HEK293T (cell line): ENCODE data around the gene PPP1R9B.

Source experiments
- CTCF ChIA-PET: fragments of 350-600 bp; formaldehyde crosslinking; extraction: SDS; loops from one replicate; lab custom pipeline; 2021; ENCODE audit warnings: antibody characterized with exemption, inconsistent platforms; lab: Yijun Ruan, JAX
- POLR2A ChIA-PET: fragments of 350-600 bp; formaldehyde crosslinking; extraction: SDS; loops from one replicate; lab custom pipeline; 2020; ENCODE audit warnings: antibody characterized with exemption, inconsistent platforms; lab: Yijun Ruan, JAX
- DNase-seq: peaks from one replicate; pipeline ENCODE4 v3.0.0; 2012; ENCODE audit warnings: mixed read lengths; ENCODE audit errors: extremely low spot score
- ARNT ChIP-seq: fragments of 450-650 bp; IDR thresholded peaks from 2 replicates; pipeline ENCODE4 v1.6.1; 2017; ENCODE audit warnings: mild to moderate bottlenecking
- BHLHE40 ChIP-seq: fragments of 450-650 bp; IDR thresholded peaks from 2 replicates; pipeline ENCODE4 v1.6.1; 2016; ENCODE audit warnings: mild to moderate bottlenecking, moderate library complexity, borderline replicate concordance
- CTBP1 ChIP-seq: fragments of 450-650 bp; IDR thresholded peaks from 2 replicates; pipeline ENCODE4 v1.6.1; 2016; ENCODE audit warnings: borderline replicate concordance
- ELF4 ChIP-seq: fragments of 450-650 bp; IDR thresholded peaks from 2 replicates; pipeline ENCODE4 v1.6.1; 2017; ENCODE audit warnings: antibody characterized with exemption
- FOXA1 ChIP-seq: fragments of 450-650 bp; IDR thresholded peaks from 2 replicates; pipeline ENCODE4 v1.6.1; 2016; ENCODE audit warnings: mild to moderate bottlenecking
- FOXK2 ChIP-seq: fragments of 450-650 bp; IDR thresholded peaks from 2 replicates; pipeline ENCODE4 v1.6.1; 2016; ENCODE audit warnings: mild to moderate bottlenecking
- FOXM1 ChIP-seq: fragments of 450-650 bp; IDR thresholded peaks from 2 replicates; pipeline ENCODE4 v1.6.1; 2017; ENCODE audit warnings: mild to moderate bottlenecking, borderline replicate concordance
- HDGF ChIP-seq: fragments of 450-650 bp; IDR thresholded peaks from 2 replicates; pipeline ENCODE4 v1.6.1; 2017; ENCODE audit warnings: antibody characterized with exemption, borderline replicate concordance
- L3MBTL2 ChIP-seq: fragments of 450-650 bp; conservative IDR thresholded peaks from 2 replicates; pipeline ENCODE4 v1.6.1; 2016; ENCODE audit warnings: mild to moderate bottlenecking
- LEF1 ChIP-seq: fragments of 450-650 bp; IDR thresholded peaks from 2 replicates; pipeline ENCODE4 v1.6.1; 2017; ENCODE audit warnings: mild to moderate bottlenecking, borderline replicate concordance
- NFRKB ChIP-seq: fragments of 450-650 bp; IDR thresholded peaks from 2 replicates; pipeline ENCODE4 v1.6.1; 2016; ENCODE audit warnings: mild to moderate bottlenecking, moderate library complexity
- PKNOX1 ChIP-seq: fragments of 450-650 bp; IDR thresholded peaks from 2 replicates; pipeline ENCODE4 v1.6.1; 2016
- SP1 ChIP-seq: fragments of 450-650 bp; IDR thresholded peaks from 2 replicates; pipeline ENCODE4 v1.6.1; 2017
- SUZ12 ChIP-seq: fragments of 450-650 bp; IDR thresholded peaks from 2 replicates; pipeline ENCODE4 v1.6.1; 2016; ENCODE audit warnings: mild to moderate bottlenecking
- TARDBP ChIP-seq: fragments of 450-650 bp; IDR thresholded peaks from 2 replicates; pipeline ENCODE4 v1.6.1; 2016
- ZNF384 ChIP-seq: fragments of 450-650 bp; IDR thresholded peaks from 2 replicates; pipeline ENCODE4 v1.6.1; 2016

PPP1R9B gene

DNA sequence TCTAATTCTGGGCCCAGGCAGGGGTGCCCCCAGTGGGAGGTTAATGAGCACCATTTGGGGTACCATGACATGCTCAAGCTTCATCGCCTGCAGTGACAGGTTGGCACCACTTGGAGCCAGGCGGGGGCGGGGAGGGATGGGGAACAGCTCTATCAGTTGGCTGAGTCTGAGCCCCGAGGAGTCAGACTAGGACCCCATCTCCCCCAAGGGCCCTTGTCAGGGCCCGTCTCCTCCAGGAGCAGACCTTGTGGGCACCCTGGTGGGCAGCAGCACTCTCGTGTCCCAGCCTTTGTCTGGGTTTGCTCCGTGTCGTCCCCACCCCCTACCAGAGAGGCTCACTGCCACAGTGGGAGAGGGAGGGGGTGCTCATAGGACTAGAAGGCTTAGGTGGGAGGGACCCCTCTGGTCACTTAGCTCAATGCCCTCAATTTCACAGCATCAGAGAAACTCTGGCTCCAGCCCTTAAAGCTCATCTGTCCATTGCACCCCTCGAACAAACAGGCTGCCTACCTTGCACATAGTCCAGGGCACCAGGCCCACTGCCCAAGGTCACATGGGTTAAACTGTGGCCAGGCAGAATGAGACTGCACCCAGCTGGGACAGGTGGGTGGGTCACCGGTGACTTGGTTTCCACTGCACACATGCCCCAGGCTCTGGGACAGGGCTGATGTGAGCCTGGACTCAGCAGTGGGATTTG is 4.1 kb downstream of the PPP1R9B start:
- ChIA-PET POLR2A (no interaction called here), CTCF (interaction anchor here (1.3 to 2.1 kb wide), 3 partner anchors 9 to 15 kb away, joined by 3 to 12 read pairs (median 4); no protein-coding TSS in a partner anchor)
- TF ChIP-seq PKNOX1 (no peak), ZNF384 (no peak), BHLHE40 (no peak), FOXM1 (no peak)

DNA sequence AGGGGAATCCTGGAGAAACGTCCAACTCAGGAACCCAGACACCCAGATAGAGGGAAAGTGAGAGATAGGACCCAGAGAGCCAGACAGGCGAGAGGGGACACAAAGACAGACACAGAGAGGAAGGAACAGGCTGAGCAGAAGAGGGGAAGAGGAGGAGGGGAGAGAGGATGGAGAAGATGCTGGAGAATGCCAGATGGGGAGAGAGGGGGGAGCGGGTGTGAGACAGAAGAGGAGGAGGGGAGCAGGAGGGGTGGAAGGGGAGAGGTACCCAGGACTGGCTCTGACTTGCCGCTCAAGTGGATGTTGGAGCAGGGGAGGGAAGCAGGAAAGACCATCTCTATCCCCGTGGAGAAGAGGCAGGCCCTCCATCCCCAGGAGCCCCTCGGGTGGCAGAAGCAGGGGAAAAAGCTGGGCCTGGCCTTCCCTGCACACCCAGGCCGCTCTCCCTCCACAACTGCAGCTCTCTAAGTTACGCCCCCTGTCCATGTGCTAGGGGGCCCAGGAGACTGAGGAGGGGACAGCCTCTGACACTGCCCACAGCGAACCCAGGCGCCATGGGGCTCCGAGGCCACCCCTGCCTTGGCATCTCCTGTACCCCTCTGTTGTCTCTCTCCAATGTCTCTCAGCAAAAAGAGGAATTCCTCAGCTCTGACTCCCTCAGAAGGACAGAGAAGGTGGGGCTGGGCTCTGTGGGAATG is 4.8 kb downstream of the PPP1R9B start:
- ChIA-PET POLR2A (interaction anchor here (0.6 to 3.5 kb wide), 2 partner anchors 15 to 44 kb away, joined by 3 to 12 read pairs; no protein-coding TSS in a partner anchor), CTCF (interaction anchor here (1.1 to 2.1 kb wide), 4 partner anchors 9 to 34 kb away, joined by 3 to 12 read pairs (median 4); no protein-coding TSS in a partner anchor)

More for the DNA sequence above, 4.1 kb downstream of the PPP1R9B start:
- DNase-seq, result no peak

DNA sequence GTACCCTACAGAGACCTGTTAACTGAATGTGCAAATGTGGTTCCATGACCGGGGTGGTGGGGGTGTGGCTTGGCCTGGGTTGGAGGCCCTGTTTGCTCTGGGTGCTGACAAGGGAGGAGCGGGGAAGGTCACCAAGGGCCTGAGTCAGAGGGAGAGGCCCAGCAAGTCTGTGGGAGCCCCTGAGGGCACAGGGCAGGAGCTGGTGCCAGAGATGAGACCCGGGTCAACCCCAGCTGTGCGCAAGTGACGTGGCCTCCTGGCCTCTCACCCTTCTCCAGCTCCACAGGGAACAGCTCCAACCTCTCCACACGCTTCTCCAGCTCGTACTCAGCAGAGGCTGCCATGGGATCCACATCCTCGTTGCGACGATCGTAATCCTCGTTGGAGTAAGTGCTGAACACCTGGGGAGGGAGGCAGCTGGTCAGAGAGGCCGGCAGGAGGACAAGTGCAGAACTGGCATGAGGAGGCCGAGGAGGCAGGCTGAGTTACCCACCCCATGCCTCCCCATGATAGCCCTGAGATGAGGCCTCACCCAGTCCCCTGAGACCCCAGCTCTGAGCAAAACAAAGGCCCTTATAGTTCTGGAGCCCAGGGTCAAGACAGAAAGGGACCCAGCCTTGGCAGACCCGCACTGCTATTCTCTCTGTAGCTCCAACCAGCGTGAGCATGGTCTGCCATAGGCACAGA is 5.5 kb downstream of the PPP1R9B start:
- no peak for DNase-seq
- CTCF ChIA-PET, result interaction anchor here (1.1 to 2.1 kb wide), 4 partner anchors 8 to 34 kb away, joined by 3 to 12 read pairs (median 4); no protein-coding TSS in a partner anchor
- TF ChIP-seq FOXA1 (no peak), BHLHE40 (no peak), PKNOX1 (no peak), ARNT (no peak), FOXK2 (no peak), LEF1 (no peak), HDGF (no peak), L3MBTL2 (no peak), NFRKB (no peak), ELF4 (no peak), FOXM1 (no peak), SP1 (no peak)
- POLR2A ChIA-PET, result interaction anchor here (0.6 to 3.5 kb wide), 2 partner anchors 16 to 44 kb away, joined by 3 to 12 read pairs; no protein-coding TSS in a partner anchor

More for the DNA sequence above, 4.8 kb downstream of the PPP1R9B start:
- DNase-seq, result no peak
- no peak for TF ChIP-seq LEF1
- TF ChIP-seq L3MBTL2, result no peak
- no peak for TF ChIP-seq SUZ12
- no peak for TF ChIP-seq BHLHE40
- no peak for TF ChIP-seq ARNT
- TF ChIP-seq FOXA1, result no peak
- TF ChIP-seq CTBP1, result no peak
- TF ChIP-seq FOXK2, result no peak
- no peak for TF ChIP-seq HDGF
- no peak for TF ChIP-seq SP1
- no peak for TF ChIP-seq FOXM1
- no peak for TF ChIP-seq ELF4
- TF ChIP-seq ZNF384, result no peak
- TF ChIP-seq TARDBP, result no peak

- ChIA-PET POLR2A (interaction anchor here (3.5 kb wide), 1 partner anchor 17 kb away, joined by 12 read pairs; no protein-coding TSS in a partner anchor), CTCF (interaction anchor here (1.1 kb wide), 2 partner anchors 17 to 35 kb away, joined by 3 to 5 read pairs; no protein-coding TSS in a partner anchor)
- DNase-seq, result no peak
- TF ChIP-seq ZNF384, result no peak
- TF ChIP-seq SUZ12, result no peak
- TF ChIP-seq TARDBP, result no peak
- TF ChIP-seq ELF4, result no peak
- no peak for TF ChIP-seq ARNT
- no peak for TF ChIP-seq L3MBTL2
- no peak for TF ChIP-seq FOXK2
- no peak for TF ChIP-seq HDGF
- TF ChIP-seq FOXM1, result no peak
- TF ChIP-seq PKNOX1, result no peak
- no peak for TF ChIP-seq SP1
- no peak for TF ChIP-seq NFRKB
- no peak for TF ChIP-seq LEF1
Observed at GRCh38 chr17:50144355-50144754, 6.1 kb downstream of the PPP1R9B start.

GRCh38 chr17:50143461-50144176 is 6.9 kb downstream of the PPP1R9B start:
- TF ChIP-seq NFRKB (no peak), FOXA1 (no peak), ELF4 (no peak), FOXK2 (no peak), CTBP1 (no peak), SUZ12 (no peak), ARNT (no peak)
- DNase-seq, result no peak
- ChIA-PET POLR2A (interaction anchor here (3.2 to 3.5 kb wide), 2 partner anchors 8 to 17 kb away, joined by 12 to 13 read pairs; no protein-coding TSS in a partner anchor), CTCF (interaction anchor here (1.1 to 1.5 kb wide), 2 partner anchors 17 kb away, joined by 3 to 4 read pairs; no protein-coding TSS in a partner anchor)
